SH-SY5Y (cell line): Measurements from ENCODE around the gene PCNT.

Source experiments
- GATA2 ChIP-seq: IDR thresholded peaks from 2 replicates; pipeline ENCODE4 v1.6.1; 2011; ENCODE audit warnings: mild to moderate bottlenecking, low read depth, low read length
- GATA3 ChIP-seq: IDR thresholded peaks from 2 replicates; pipeline ENCODE4 v1.6.1; 2011; ENCODE audit warnings: low read depth, mild to moderate bottlenecking, low read length, moderate library complexity

DNA sequence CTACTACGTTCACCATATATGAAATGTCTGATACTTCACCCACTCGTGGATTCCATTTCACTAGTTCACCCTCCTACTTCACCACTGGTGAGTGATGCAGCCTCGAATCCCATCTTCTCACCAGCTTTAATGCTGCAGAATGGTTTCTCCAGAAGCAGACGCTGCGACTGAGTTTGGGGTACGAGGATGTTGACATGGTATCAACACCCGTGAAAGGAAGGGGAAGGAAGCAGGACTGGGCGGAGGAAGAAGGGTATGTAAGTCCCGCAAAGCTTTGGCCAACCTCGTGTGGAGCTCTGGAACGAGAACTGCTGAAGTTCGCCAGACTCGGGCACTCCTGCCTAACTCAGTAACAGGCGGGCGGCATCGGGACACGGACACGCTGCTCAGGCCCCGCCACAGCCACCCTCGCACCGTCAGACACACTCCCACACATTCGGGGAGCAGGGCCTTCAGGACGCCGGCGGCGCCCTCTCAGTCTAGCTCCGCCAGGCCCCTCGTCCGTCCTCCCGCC lies 133.9 kb downstream of the PCNT start:
- TF ChIP-seq GATA2 (no peak), GATA3 (no peak)
